ENCODE data around the gene NLGN1. TPM values are rescaled to one million over a fixed set of nuclear protein-coding genes. Genes with fewer than 3 reads are reported as not detected.

NLGN1 gene
- polyA plus RNA-seq, 1 donor from 2014 or later = 2.7 TPM

GRCh38 chr3:174147798-174148197 lies 750.3 kb downstream of the NLGN1 start:
- H3K4me3 ChIP-seq (ENCODE audit: low read length) = no peak overlapping the region
- no peaks in the 10 kb centered on the region for H3K9me3 ChIP-seq (ENCODE audit: low read length)
- H2AFZ ChIP-seq (ENCODE audit: low read depth, low read length) = no peak overlapping the region
- H4K20me1 ChIP-seq (ENCODE audit: insufficient read depth) = no peaks in the 10 kb centered on the region
- H3F3A ChIP-seq (ENCODE audit: insufficient read depth, low read length, poor library complexity, severe bottlenecking) = no peaks in the 10 kb centered on the region
- H3K4me2 ChIP-seq (ENCODE audit: low read length) = no peak overlapping the region
- H3K36me3 ChIP-seq (ENCODE audit: insufficient read depth, low read length) = no peaks in the 10 kb centered on the region
- no peaks in the 10 kb centered on the region for H3K9me2 ChIP-seq (ENCODE audit: insufficient read depth, low read length)
- TF ChIP-seq RAD21 (conservative IDR thresholded peaks at IDR 0.05) (no peak), POLR2AphosphoS5 (IDR thresholded peaks at IDR 0.05) (no peak), SMC3 (conservative IDR thresholded peaks at IDR 0.05; ENCODE audit: poor library complexity) (no peak), EP300 (conservative IDR thresholded peaks at IDR 0.05; ENCODE audit: poor library complexity, severe bottlenecking) (no peak), MXI1 (conservative IDR thresholded peaks at IDR 0.05; ENCODE audit: poor library complexity, severe bottlenecking) (no peak), EZH2 (IDR thresholded peaks at IDR 0.05; ENCODE audit: borderline replicate concordance, insufficient read depth, low read length, poor library complexity, severe bottlenecking) (no peak)
- TF ChIP-seq, protein P1, sequence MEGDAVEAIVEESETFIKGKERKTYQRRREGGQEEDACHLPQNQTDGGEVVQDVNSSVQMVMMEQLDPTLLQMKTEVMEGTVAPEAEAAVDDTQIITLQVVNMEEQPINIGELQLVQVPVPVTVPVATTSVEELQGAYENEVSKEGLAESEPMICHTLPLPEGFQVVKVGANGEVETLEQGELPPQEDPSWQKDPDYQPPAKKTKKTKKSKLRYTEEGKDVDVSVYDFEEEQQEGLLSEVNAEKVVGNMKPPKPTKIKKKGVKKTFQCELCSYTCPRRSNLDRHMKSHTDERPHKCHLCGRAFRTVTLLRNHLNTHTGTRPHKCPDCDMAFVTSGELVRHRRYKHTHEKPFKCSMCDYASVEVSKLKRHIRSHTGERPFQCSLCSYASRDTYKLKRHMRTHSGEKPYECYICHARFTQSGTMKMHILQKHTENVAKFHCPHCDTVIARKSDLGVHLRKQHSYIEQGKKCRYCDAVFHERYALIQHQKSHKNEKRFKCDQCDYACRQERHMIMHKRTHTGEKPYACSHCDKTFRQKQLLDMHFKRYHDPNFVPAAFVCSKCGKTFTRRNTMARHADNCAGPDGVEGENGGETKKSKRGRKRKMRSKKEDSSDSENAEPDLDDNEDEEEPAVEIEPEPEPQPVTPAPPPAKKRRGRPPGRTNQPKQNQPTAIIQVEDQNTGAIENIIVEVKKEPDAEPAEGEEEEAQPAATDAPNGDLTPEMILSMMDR (IDR thresholded peaks at IDR 0.05; ENCODE audit: poor library complexity, severe bottlenecking) = no peak
- TF ChIP-seq, protein P2, sequence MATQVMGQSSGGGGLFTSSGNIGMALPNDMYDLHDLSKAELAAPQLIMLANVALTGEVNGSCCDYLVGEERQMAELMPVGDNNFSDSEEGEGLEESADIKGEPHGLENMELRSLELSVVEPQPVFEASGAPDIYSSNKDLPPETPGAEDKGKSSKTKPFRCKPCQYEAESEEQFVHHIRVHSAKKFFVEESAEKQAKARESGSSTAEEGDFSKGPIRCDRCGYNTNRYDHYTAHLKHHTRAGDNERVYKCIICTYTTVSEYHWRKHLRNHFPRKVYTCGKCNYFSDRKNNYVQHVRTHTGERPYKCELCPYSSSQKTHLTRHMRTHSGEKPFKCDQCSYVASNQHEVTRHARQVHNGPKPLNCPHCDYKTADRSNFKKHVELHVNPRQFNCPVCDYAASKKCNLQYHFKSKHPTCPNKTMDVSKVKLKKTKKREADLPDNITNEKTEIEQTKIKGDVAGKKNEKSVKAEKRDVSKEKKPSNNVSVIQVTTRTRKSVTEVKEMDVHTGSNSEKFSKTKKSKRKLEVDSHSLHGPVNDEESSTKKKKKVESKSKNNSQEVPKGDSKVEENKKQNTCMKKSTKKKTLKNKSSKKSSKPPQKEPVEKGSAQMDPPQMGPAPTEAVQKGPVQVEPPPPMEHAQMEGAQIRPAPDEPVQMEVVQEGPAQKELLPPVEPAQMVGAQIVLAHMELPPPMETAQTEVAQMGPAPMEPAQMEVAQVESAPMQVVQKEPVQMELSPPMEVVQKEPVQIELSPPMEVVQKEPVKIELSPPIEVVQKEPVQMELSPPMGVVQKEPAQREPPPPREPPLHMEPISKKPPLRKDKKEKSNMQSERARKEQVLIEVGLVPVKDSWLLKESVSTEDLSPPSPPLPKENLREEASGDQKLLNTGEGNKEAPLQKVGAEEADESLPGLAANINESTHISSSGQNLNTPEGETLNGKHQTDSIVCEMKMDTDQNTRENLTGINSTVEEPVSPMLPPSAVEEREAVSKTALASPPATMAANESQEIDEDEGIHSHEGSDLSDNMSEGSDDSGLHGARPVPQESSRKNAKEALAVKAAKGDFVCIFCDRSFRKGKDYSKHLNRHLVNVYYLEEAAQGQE (IDR thresholded peaks at IDR 0.05; ENCODE audit: borderline replicate concordance) = no peak
- no peaks in the 10 kb centered on the region for H3K79me2 ChIP-seq (replicated peaks; ENCODE audit: insufficient read depth, low read length)
- H3K27me3 ChIP-seq (ENCODE audit: insufficient read depth, low read depth, low read length) = no peaks in the 10 kb centered on the region
- no peak overlapping the region for H3K27ac ChIP-seq (ENCODE audit: low read length)
- no peak overlapping the region for H3K9ac ChIP-seq (ENCODE audit: low read length)

GRCh38 chr3:174153871-174154270 lies 756.3 kb downstream of the NLGN1 start:
- no peaks in the 10 kb centered on the region for H3K79me2 ChIP-seq (replicated peaks; ENCODE audit: insufficient read depth, low read length)
- no peak overlapping the region for H3K4me3 ChIP-seq (ENCODE audit: low read length)
- no peak overlapping the region for H3K4me2 ChIP-seq (ENCODE audit: low read length)
- H3K9me3 ChIP-seq (ENCODE audit: low read length) = no peaks in the 10 kb centered on the region
- H3K9ac ChIP-seq (ENCODE audit: low read length) = no peak overlapping the region
- TF ChIP-seq EP300 (conservative IDR thresholded peaks at IDR 0.05; ENCODE audit: poor library complexity, severe bottlenecking) = no peak
- TF ChIP-seq POLR2AphosphoS5 (IDR thresholded peaks at IDR 0.05) = no peak
- no peak for TF ChIP-seq SMC3 (conservative IDR thresholded peaks at IDR 0.05; ENCODE audit: poor library complexity)
- TF ChIP-seq MXI1 (conservative IDR thresholded peaks at IDR 0.05; ENCODE audit: poor library complexity, severe bottlenecking) = no peak
- TF ChIP-seq EZH2 (IDR thresholded peaks at IDR 0.05; ENCODE audit: borderline replicate concordance, insufficient read depth, low read length, poor library complexity, severe bottlenecking) = no peak
- TF ChIP-seq, protein P1 (IDR thresholded peaks at IDR 0.05; ENCODE audit: poor library complexity, severe bottlenecking) = no peak
- no peak for TF ChIP-seq TAF1 (IDR thresholded peaks at IDR 0.05; ENCODE audit: low read depth)
- TF ChIP-seq RAD21 (conservative IDR thresholded peaks at IDR 0.05) = no peak
- TF ChIP-seq, protein P2 (IDR thresholded peaks at IDR 0.05; ENCODE audit: borderline replicate concordance) = no peak
- no peaks in the 10 kb centered on the region for H3K27me3 ChIP-seq (ENCODE audit: insufficient read depth, low read depth, low read length)
- no peaks in the 10 kb centered on the region for H3K36me3 ChIP-seq (ENCODE audit: insufficient read depth, low read length)
- H3K27ac ChIP-seq (ENCODE audit: low read length) = no peak overlapping the region
- no peaks in the 10 kb centered on the region for H3K9me2 ChIP-seq (ENCODE audit: insufficient read depth, low read length)
- no peak overlapping the region for H2AFZ ChIP-seq (ENCODE audit: low read depth, low read length)
- H4K20me1 ChIP-seq (ENCODE audit: insufficient read depth) = no peaks in the 10 kb centered on the region
- H3F3A ChIP-seq (ENCODE audit: insufficient read depth, low read length, poor library complexity, severe bottlenecking) = no peaks in the 10 kb centered on the region

Data from neural cell (in vitro differentiated cells).